IMR-90 (cell line): ENCODE measurements around the gene SYMPK.

Source experiments
- BHLHE40 ChIP-seq: fragments of 150-350 bp; IDR thresholded peaks from 2 replicates; pipeline ENCODE4 v1.6.1; 2016; ENCODE audit warnings: mild to moderate bottlenecking, low read depth, low read length
- NFE2L2 ChIP-seq: fragments of 150-350 bp; IDR thresholded peaks from 2 replicates; pipeline ENCODE4 v1.6.1; 2016; ENCODE audit warnings: low read depth, mild to moderate bottlenecking, low read length
- POLR2A ChIP-seq: IDR thresholded peaks from 2 replicates; pipeline ENCODE4 v1.6.1; 2012; ENCODE audit warnings: mild to moderate bottlenecking, low read depth, low read length
- RAD21 ChIP-seq: IDR thresholded peaks from 2 replicates; pipeline ENCODE4 v1.6.1; 2012; ENCODE audit warnings: low read length, improper control_type of control experiment
- RFX5 ChIP-seq: IDR thresholded peaks from 2 replicates; pipeline ENCODE4 v1.8.0; 2012; ENCODE audit warnings: low read depth, mild to moderate bottlenecking, low read length, moderate library complexity
- TF ChIP-seq, protein P1 (sequence below): conservative IDR thresholded peaks from 2 replicates; pipeline ENCODE4 v1.5.1; 2012; ENCODE audit warnings: mild to moderate bottlenecking, low read depth, low read length, improper control_type of control experiment

DNA sequence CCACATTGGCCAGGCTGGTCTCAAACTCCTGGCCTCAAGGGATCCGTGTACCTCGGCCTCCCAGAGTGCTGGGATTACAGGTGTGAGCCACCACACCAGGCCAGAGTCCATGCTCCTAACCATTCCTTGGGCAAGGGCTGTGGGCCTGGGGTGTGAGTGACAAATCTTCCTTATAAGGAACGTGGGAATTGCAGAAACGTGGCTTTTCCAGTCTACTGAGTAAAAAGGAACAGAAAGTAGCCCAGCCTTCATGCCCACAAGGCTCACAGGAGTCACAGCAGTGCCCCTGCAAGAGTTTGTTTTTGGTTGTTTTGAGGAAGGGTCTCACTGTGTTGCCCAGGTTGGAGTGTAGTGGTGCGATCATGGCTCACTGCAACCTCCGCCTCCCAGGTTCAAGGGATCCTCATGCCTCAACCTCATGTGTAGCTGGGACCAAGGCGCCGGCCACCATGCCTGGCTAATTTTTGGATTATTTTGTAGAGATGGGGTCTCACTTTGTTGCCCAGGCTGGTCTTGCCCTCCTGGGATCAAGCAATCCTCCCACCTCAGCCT is 34.4 kb upstream of the SYMPK start:
- TF ChIP-seq BHLHE40 (no peak), POLR2A (no peak), RAD21 (no peak), RFX5 (no peak), NFE2L2 (no peak)
- TF ChIP-seq, protein P1, sequence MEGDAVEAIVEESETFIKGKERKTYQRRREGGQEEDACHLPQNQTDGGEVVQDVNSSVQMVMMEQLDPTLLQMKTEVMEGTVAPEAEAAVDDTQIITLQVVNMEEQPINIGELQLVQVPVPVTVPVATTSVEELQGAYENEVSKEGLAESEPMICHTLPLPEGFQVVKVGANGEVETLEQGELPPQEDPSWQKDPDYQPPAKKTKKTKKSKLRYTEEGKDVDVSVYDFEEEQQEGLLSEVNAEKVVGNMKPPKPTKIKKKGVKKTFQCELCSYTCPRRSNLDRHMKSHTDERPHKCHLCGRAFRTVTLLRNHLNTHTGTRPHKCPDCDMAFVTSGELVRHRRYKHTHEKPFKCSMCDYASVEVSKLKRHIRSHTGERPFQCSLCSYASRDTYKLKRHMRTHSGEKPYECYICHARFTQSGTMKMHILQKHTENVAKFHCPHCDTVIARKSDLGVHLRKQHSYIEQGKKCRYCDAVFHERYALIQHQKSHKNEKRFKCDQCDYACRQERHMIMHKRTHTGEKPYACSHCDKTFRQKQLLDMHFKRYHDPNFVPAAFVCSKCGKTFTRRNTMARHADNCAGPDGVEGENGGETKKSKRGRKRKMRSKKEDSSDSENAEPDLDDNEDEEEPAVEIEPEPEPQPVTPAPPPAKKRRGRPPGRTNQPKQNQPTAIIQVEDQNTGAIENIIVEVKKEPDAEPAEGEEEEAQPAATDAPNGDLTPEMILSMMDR, result no peak
